SU-DHL-6 (cell line): ENCODE data around the gene MDH1.
"Not testable (repeated sequence)": the region's sequence is repeated elsewhere in the genome, so short reads cannot be mapped to it uniquely, and the experiment has no call there.

Experiments used
- H2AFZ ChIP-seq: fragments of 200-600 bp; sonication (generic); 2 replicates; pipeline ENCODE4 v1.6.1; 2014; ENCODE audit warnings: low read depth, mild to moderate bottlenecking, moderate library complexity, mixed read lengths, antibody characterized with exemption, low read length; ENCODE audit not compliant: severe bottlenecking
- H3F3A ChIP-seq: fragments of 200-600 bp; shearing (Covaris generic); 2 replicates; pipeline ENCODE4 v1.6.0; 2016; ENCODE audit warnings: antibody characterized with exemption, mild to moderate bottlenecking; ENCODE audit not compliant: insufficient read depth
- H3K27ac ChIP-seq: fragments of 200-600 bp; sonication (generic); 2 replicates; pipeline ENCODE4 v1.5.1; 2016; ENCODE audit warnings: low read depth, mild to moderate bottlenecking, low read length, moderate library complexity, mixed read lengths
- H3K27me3 ChIP-seq: fragments of 200-600 bp; sonication (generic), shearing (Covaris generic); 2 replicates; pipeline ENCODE4 v1.6.0; 2014; ENCODE audit warnings: mild to moderate bottlenecking, low read length
- H3K36me3 ChIP-seq: fragments of 200-600 bp; sonication (generic); 2 replicates; pipeline ENCODE4 v1.6.1; 2014; ENCODE audit warnings: mild to moderate bottlenecking, low read length, mixed read lengths
- H3K4me2 ChIP-seq: fragments of 300-600, 200-600 bp; shearing (Covaris generic), sonication (generic); 2 replicates; pipeline ENCODE4 v1.6.0; 2014; ENCODE audit warnings: low read length, low read depth, mild to moderate bottlenecking; ENCODE audit not compliant: poor library complexity, severe bottlenecking
- H3K4me3 ChIP-seq: fragments of 200-600 bp; sonication (generic); 2 replicates; pipeline ENCODE4 v1.5.1; 2014; ENCODE audit warnings: antibody characterized with exemption, low read length, mild to moderate bottlenecking, mixed read lengths; ENCODE audit not compliant: insufficient read depth, poor library complexity, severe bottlenecking
- H3K79me2 ChIP-seq: fragments of 200-600 bp; sonication (generic); 2 replicates; pipeline ENCODE4 v1.6.1; 2014; ENCODE audit warnings: mild to moderate bottlenecking, low read length, moderate library complexity; ENCODE audit not compliant: insufficient read depth
- H3K9ac ChIP-seq: fragments of 200-600 bp; sonication (generic); 2 replicates; pipeline ENCODE4 v1.7.0; 2014; ENCODE audit warnings: mild to moderate bottlenecking, low read length
- H3K9me2 ChIP-seq: fragments of 200-600 bp; sonication (generic); replicated peaks from 2 replicates; pipeline ENCODE4 v1.6.1; 2014; ENCODE audit warnings: low read length; ENCODE audit not compliant: insufficient read depth
- H3K9me3 ChIP-seq: fragments of 200-600 bp; sonication (generic); 2 replicates; pipeline ENCODE4 v1.6.1; 2014; ENCODE audit warnings: low read length, mixed read lengths; ENCODE audit not compliant: insufficient read depth
- H4K20me1 ChIP-seq: fragments of 200-600 bp; sonication (generic); 2 replicates; pipeline ENCODE4 v1.6.1; 2014; ENCODE audit warnings: low read depth, mild to moderate bottlenecking, antibody characterized with exemption, low read length, moderate library complexity, mixed read lengths
- CTCF ChIP-seq: fragments of 200-600 bp; sonication (generic); IDR thresholded peaks from one replicate; pipeline ENCODE4 v1.5.1; 2017; ENCODE audit warnings: antibody characterized with exemption, mild to moderate bottlenecking, low read length, moderate library complexity; ENCODE audit not compliant: insufficient read depth, poor library complexity, severe bottlenecking
- EZH2phosphoT487 ChIP-seq: fragments of 200-600 bp; sonication (generic), shearing (Covaris generic); conservative IDR thresholded peaks from 2 replicates; pipeline ENCODE4 v1.6.1; 2018; ENCODE audit warnings: mild to moderate bottlenecking, antibody characterized with exemption, low read length, moderate library complexity, mixed read lengths

MDH1 gene

DNA sequence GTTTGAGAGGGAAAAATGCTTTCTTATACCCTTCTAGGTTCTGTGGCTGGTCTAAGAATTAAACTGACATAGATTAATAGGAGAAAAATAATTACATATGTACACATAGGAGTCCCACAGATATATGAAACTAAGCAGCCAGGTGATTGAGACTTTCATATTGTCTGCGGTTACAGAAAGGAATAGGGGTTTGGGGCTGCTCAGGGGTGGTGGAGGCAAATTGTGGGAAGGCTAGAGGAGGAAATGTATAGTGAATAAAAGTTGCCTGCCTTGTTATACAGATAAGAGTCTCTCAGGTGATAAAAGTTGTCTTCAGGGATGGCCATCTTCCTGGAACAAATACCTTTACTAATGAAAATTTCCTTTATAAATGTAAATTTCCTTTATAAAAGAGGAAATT is 28.6 kb downstream of the MDH1 start:
- Histone ChIP-seq H3K79me2 (no peaks in the 10 kb centered on the region), H3K9me2 (no peaks in the 10 kb centered on the region), H3K9ac (no peak overlapping the region), H3K27me3 (no peaks in the 10 kb centered on the region), H4K20me1 (no peaks in the 10 kb centered on the region), H3K36me3 (no peaks in the 10 kb centered on the region), H3K9me3 (no peaks in the 10 kb centered on the region), H3K4me3 (no peak overlapping the region), H3K4me2 (no peak overlapping the region), H2AFZ (no peak overlapping the region), H3F3A (no peaks in the 10 kb centered on the region), H3K27ac (no peak overlapping the region)
- no peak for TF ChIP-seq EZH2phosphoT487
- TF ChIP-seq CTCF, result no peak

GRCh38 chr2:63619328-63619727 is 30.6 kb downstream of the MDH1 start:
- H3K4me3 ChIP-seq, result no peak overlapping the region
- H3K9ac ChIP-seq, result no peak overlapping the region
- TF ChIP-seq CTCF (no peak), EZH2phosphoT487 (no peak)
- H3K9me3 ChIP-seq, result no peaks in the 10 kb centered on the region
- H3K27ac ChIP-seq, result no peak overlapping the region
- H3K27me3 ChIP-seq, result no peaks in the 10 kb centered on the region
- H4K20me1 ChIP-seq, result no peaks in the 10 kb centered on the region
- no peak overlapping the region for H2AFZ ChIP-seq
- H3K4me2 ChIP-seq, result no peak overlapping the region
- H3K9me2 ChIP-seq, result no peaks in the 10 kb centered on the region
- H3K79me2 ChIP-seq, result no peaks in the 10 kb centered on the region
- no peaks in the 10 kb centered on the region for H3F3A ChIP-seq
- no peaks in the 10 kb centered on the region for H3K36me3 ChIP-seq

GRCh38 chr2:63622751-63623150 is 34.0 kb downstream of the MDH1 start:
- no peak overlapping the region for H3K4me2 ChIP-seq
- H3K9me3 ChIP-seq, result no peaks in the 10 kb centered on the region
- no peak for TF ChIP-seq CTCF
- TF ChIP-seq EZH2phosphoT487, result no peak
- H3K79me2 ChIP-seq, result no peaks in the 10 kb centered on the region
- H3K4me3 ChIP-seq, result no peak overlapping the region
- no peak overlapping the region for H2AFZ ChIP-seq
- H3F3A ChIP-seq, result no peaks in the 10 kb centered on the region
- H3K36me3 ChIP-seq, result no peaks in the 10 kb centered on the region
- H3K27me3 ChIP-seq, result no peaks in the 10 kb centered on the region
- no peak overlapping the region for H3K9ac ChIP-seq
- no peaks in the 10 kb centered on the region for H4K20me1 ChIP-seq
- no peak overlapping the region for H3K27ac ChIP-seq
- H3K9me2 ChIP-seq, result no peaks in the 10 kb centered on the region

- H3K4me3 ChIP-seq, H3K36me3 ChIP-seq, H3K79me2 ChIP-seq, H3K27me3 ChIP-seq, H3F3A ChIP-seq, H3K27ac ChIP-seq, H3K9ac ChIP-seq, H3K9me3 ChIP-seq, H2AFZ ChIP-seq, H4K20me1 ChIP-seq, H3K9me2 ChIP-seq, H3K4me2 ChIP-seq: not testable (repeated sequence)
Observed at GRCh38 chr2:63623763-63624162, 35.0 kb downstream of the MDH1 start.
